Heart right ventricle (tissue), 16 donors: Measurements from ENCODE around the gene ADAMTSL3. TPM values are rescaled to one million over a fixed set of nuclear protein-coding genes. Genes with fewer than 3 reads are reported as not detected.

Source experiments
- ATAC-seq, 8 donors: fragments of 200-7000 bp; cut with Tn5 transposase; one replicate each; pipeline ENCODE4 v1.9.1; 2020; ENCODE audit warnings: mild to moderate bottlenecking in 8 of 8, moderate library complexity in 8 of 8, moderate number of reproducible peaks in 1 of 8
- DNase-seq, 2 donors: peaks; one replicate each; pipeline ENCODE4 v3.0.0-alpha.2; 2020
- H3K27ac ChIP-seq, 10 donors: fragments of 200-600 bp; sonication (generic) in 2 of 10; one replicate each; pipeline versions ENCODE4 v1.5.0 to v1.8.0; 2020 to 2022; ENCODE audit warnings: mild to moderate bottlenecking in 3 of 10
- H3K27me3 ChIP-seq, 7 donors: fragments of 200-600 bp; one replicate each; pipeline ENCODE4 v1.8.0; 2021 to 2022; ENCODE audit warnings: mild to moderate bottlenecking in 2 of 7
- H3K36me3 ChIP-seq, 9 donors: fragments of 200-600 bp; sonication (generic) in 1 of 9; one replicate each; pipeline versions ENCODE4 v1.5.0 to v1.8.0; 2020 to 2022; ENCODE audit warnings: mild to moderate bottlenecking in 2 of 9
- H3K4me1 ChIP-seq, 9 donors: fragments of 200-600 bp; sonication (generic) in 1 of 9; one replicate each; pipeline versions ENCODE4 v1.5.0 to v1.8.0; 2020 to 2022; ENCODE audit warnings: mild to moderate bottlenecking in 4 of 9
- H3K4me3 ChIP-seq, 10 donors: fragments of 200-600 bp; sonication (generic) in 2 of 10; one replicate each; pipeline versions ENCODE4 v1.5.0 to v1.8.0; 2020 to 2022; ENCODE audit warnings: mild to moderate bottlenecking in 7 of 10, moderate library complexity in 2 of 10
- H3K9me3 ChIP-seq, 11 donors: fragments of 200-600 bp in 10 of 11; sonication (generic) in 2 of 11; one replicate each; pipeline versions ENCODE4 v1.5.0 to v1.8.0; 2013 to 2022; ENCODE audit warnings: mild to moderate bottlenecking in 2 of 11, control low read depth in 1 of 11, moderate library complexity in 1 of 11
- whole genome bisulfite sequencing, 2 donors: extraction: QIAGEN DNeasy Blood & Tissue Kit; methylation state at CpG; one replicate each; pipeline ENCODE4 v1.1.7; 2013; ENCODE audit warnings: inconsistent platforms in 1 of 2; 5-methylcytosine and 5-hydroxymethylcytosine counted together
- intact Hi-C, 10 donors: fragments of 100-400 bp; cut with DNase I; formaldehyde crosslinking; loops; one replicate each; pipeline versions ENCODE4 v1.11.1 to v1.14.2; 2022
- polyA plus RNA-seq, 2 donors: library from polyadenylated mRNA; stranded (reverse); fragments of 200-250 nt; gene quantifications; one replicate each; pipeline ENCODE4 v1.2.3, GENCODE V29; 2013
- total RNA-seq, 10 donors: library from RNA; stranded (reverse); fragmentation: NEBNext Ultra II Directional in 3 of 10; extraction: Animal tissue kit (Norgen Biotek cat#: 25700) in 3 of 10; gene quantifications; one replicate each; pipeline versions ENCODE4 v1.2.1 to v1.2.4, GENCODE V29; 2021 to 2023
- TF ChIP-seq, protein P1 (sequence below), 9 donors: fragments of 200-600 bp; sonication (generic) in 2 of 9; IDR thresholded peaks; one replicate each; pipeline versions ENCODE4 v1.5.0 to v1.8.0; 2021 to 2022; ENCODE audit warnings: antibody characterized with exemption in 9 of 9, mild to moderate bottlenecking in 5 of 9, moderate library complexity in 1 of 9
- donor health status: Arrhythmogenic right ventricular cardiomyopathy.
- donor health status: ischemic (EF 13 %, LVEDD 7.1; RV severe dilation, severe dysfunction).
- donor health status: healthy with polysubstance abuse.
- donor health status: DM: no; HTN: yes; CAD: no.
- donor health status: DM: no; HTN: no; CAD: no.
- donor health status: ischemic (EF 25% LVEDD 6.9; RV normal size, moderate dysfunction).
- donor health status: ischemic (EF 25% LVEDD 5.7; RV mildly dilated, moderate dysfunction).
- donor health status: healthy.
- donor health status: DM: yes; HTN: yes; CAD: no.
- donor health status: Ischemic cardiomyopathy.
- donor health status: ischemic (EF 35%, LVEDD 5.7; RV mildly dilated, moderate dysfunction).
- donor health status: nonischemic (EF 11% LVEDD 7.7; RV severe dilation, severe dysfunction).
- donor health status: DM: yes; HTN: yes; CAD: no.
- donor health status: PGD.
- donor health status: ischemic (EF 29% LVEDD 5.4; RV normal size, mild dysfunction).
- donor health status: nonischemic (EF 23%, LVEDD 6.1; RV moderate dilation, normal function).

Gene ADAMTSL3
- total and polyA plus RNA-seq, 12 donors = 1.6 to 15.4 (median 11.0) TPM

DNA sequence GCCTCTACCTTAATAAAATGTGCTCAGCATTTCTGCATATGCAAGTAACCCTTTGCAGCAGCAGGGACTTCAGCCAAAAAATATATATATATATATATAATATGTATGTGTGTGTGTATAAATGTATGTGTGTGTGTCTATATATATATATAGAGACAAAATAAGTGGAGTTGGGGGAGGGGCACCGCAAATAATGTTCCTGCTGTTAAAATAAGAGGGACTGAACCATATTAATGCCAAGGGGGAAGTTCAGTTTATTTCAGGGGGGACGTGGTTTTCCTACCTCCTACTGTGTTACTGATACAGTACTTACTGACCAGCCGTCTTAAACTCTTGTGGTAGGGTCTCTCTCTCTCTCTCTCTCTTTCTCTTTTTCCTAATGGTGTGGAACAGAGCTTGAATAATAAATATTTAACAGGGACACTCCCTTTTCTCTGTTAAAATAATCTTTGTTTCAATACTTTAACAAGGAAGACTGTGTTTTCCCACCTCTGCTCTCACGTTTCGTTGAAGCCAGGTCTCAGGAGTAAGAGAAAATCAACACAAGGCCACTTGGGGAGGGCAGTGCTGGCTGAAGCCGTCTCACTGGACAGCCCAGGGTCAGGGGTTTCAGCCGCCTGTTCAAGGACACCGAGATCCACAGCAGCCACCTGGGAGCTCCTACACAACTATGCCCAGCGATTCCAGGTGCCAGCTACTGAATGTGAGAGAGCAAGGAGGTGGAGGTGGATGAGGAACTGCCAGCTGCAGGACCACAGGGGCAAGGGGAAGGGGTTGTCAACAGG is 42.8 kb upstream of the ADAMTSL3 start:
- 88 to 89% methylated on average over 9 of the region's 9 CpGs for WGBS, 2 donors
- intact Hi-C loops = no loop called here
- H3K4me1 ChIP-seq = peaks cover 0 to 7% (median 0%) of the 10 kb centered on the region in 9 donors
- TF ChIP-seq, protein P1, sequence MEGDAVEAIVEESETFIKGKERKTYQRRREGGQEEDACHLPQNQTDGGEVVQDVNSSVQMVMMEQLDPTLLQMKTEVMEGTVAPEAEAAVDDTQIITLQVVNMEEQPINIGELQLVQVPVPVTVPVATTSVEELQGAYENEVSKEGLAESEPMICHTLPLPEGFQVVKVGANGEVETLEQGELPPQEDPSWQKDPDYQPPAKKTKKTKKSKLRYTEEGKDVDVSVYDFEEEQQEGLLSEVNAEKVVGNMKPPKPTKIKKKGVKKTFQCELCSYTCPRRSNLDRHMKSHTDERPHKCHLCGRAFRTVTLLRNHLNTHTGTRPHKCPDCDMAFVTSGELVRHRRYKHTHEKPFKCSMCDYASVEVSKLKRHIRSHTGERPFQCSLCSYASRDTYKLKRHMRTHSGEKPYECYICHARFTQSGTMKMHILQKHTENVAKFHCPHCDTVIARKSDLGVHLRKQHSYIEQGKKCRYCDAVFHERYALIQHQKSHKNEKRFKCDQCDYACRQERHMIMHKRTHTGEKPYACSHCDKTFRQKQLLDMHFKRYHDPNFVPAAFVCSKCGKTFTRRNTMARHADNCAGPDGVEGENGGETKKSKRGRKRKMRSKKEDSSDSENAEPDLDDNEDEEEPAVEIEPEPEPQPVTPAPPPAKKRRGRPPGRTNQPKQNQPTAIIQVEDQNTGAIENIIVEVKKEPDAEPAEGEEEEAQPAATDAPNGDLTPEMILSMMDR (IDR thresholded peaks at IDR 0.05) = no peak
- no peaks in the 10 kb centered on the region for H3K36me3 ChIP-seq
- no peak overlapping the region for H3K27ac ChIP-seq
- H3K9me3 ChIP-seq = no peaks in the 10 kb centered on the region
- DNase-seq (no peak), ATAC-seq (no peak)
- H3K27me3 ChIP-seq = no peaks in the 10 kb centered on the region
- H3K4me3 ChIP-seq = no peak overlapping the region

DNA sequence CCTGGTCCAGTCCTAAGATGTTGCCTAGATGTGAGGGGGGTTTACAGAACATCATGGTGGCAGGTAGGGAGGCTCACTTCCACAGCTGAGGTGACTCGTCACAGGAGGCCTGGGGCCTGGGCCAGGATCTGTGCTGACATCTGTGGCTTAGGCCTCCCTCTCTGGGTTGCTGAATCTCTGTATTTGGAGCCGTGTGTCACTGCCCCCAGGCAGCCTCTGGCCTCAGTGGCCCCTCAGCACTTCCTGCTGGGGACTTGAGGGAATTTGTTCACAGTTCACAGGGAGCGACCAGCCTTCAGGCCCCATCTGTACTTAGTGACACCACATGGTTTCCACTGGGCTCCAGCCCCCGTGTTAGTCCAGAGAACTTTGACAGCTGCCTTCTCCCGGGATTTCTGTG is 41.7 kb upstream of the ADAMTSL3 start:
- Histone ChIP-seq H3K27ac (no peak overlapping the region), H3K9me3 (no peaks in the 10 kb centered on the region), H3K27me3 (no peaks in the 10 kb centered on the region), H3K4me1 (peaks cover 0 to 7% (median 0%) of the 10 kb centered on the region in 9 donors), H3K4me3 (no peak overlapping the region), H3K36me3 (no peaks in the 10 kb centered on the region)
- intact Hi-C loops = no loop called here
- TF ChIP-seq, protein P1 (IDR thresholded peaks at IDR 0.05) = no peak
- peak in 1 of 2 donors; percentile 13 for DNase-seq
- peak in 5 of 8 donors; percentile 38 to 52 (median 45) for ATAC-seq
- WGBS, 2 donors = 77 to 80% methylated on average over 5 of the region's 5 CpGs

DNA sequence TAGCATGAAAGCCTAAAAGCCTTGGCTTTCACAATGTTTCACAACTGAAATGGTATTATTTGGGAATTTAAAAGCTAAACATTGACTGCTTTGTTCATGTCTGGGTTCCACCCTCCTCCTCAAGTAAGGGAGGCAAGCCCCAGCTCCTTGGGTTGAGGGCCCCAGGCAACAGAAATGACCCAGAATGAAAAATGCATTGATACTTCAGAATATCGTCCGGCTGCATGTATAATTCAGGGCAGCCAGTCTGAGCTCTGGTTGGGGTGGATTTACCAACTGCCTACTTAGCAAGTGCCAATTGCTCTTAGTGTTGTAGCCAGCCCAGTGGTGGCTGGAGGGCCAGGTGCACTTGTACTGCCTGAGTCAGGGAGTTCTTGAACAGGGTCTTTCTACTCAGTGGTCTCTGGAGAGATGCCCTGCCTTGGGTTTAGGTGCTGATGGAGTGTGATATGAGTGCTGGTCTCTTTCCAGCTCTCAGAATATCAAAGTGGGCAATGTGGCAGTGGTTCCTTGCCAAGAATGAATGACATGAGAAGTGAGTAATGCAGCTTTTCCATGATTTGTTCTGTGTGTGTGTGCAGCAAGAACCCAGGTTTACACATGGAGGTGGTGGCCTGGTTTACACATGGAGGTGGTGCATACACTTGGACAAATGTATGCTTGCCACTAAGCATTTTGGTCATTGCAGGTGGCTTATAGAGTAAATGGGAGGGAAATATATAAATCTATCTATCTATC is 40.9 kb upstream of the ADAMTSL3 start:
- Histone ChIP-seq H3K36me3 (no peaks in the 10 kb centered on the region), H3K27me3 (no peaks in the 10 kb centered on the region), H3K4me1 (peaks cover 0 to 7% (median 0%) of the 10 kb centered on the region in 9 donors), H3K27ac (no peak overlapping the region), H3K4me3 (no peak overlapping the region), H3K9me3 (no peaks in the 10 kb centered on the region)
- 92 to 96% methylated on average over 2 of the region's 2 CpGs for WGBS, 2 donors
- intact Hi-C loops = no loop called here
- ATAC-seq = no peak
- TF ChIP-seq, protein P1 (IDR thresholded peaks at IDR 0.05) = no peak
- DNase-seq = no peak

DNA sequence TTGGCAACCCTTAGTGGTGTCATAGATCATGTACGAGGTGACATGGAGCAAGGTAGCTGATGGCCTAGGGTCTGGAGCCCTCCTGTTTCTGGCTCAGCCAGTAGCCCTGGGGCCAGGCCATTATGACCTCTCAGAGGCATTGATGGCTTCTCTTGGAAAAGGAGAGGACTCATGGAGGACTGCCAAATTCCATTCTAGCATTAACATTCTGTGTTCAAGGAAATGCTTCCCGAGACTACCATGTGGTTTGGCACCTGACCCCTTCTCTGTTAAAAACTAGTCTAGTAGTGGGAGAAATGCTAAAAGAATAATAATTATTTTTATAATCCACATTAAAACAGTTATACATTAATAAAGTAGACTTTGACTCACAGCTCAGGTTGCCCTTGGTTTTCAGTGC is 40.2 kb upstream of the ADAMTSL3 start:
- Histone ChIP-seq H3K9me3 (no peaks in the 10 kb centered on the region), H3K27ac (no peak overlapping the region), H3K4me3 (no peak overlapping the region), H3K27me3 (no peaks in the 10 kb centered on the region), H3K4me1 (peaks cover 0 to 7% (median 0%) of the 10 kb centered on the region in 9 donors), H3K36me3 (no peaks in the 10 kb centered on the region)
- ATAC-seq (peak in 1 of 8 donors; percentile 21), DNase-seq (no peak)
- intact Hi-C loops = no loop called here
- 50 to 57% methylated on average over 2 of the region's 2 CpGs for WGBS, 2 donors
- TF ChIP-seq, protein P1 (IDR thresholded peaks at IDR 0.05) = no peak
